ENCODE data around the gene SMIM12.

DNA sequence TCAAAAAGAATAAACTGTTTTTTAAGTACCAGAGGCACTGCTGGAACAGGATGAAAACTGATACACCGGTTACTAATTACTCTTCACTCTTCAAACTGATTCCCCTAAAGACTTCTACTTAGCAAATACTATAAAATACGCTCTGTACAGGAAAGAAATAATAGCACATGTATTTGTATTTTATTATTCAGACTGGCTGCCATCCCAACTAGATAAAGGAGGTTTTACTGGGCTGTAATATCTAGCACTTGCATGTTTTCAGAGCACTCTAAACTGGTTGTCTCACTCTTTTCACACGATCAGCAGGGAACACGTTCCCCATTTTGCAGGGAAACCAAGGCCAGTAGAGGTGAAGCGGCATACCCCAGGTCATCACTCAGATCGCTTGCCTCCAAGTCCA is 9.2 kb downstream of the SMIM12 start:
- TF ChIP-seq, protein P1, sequence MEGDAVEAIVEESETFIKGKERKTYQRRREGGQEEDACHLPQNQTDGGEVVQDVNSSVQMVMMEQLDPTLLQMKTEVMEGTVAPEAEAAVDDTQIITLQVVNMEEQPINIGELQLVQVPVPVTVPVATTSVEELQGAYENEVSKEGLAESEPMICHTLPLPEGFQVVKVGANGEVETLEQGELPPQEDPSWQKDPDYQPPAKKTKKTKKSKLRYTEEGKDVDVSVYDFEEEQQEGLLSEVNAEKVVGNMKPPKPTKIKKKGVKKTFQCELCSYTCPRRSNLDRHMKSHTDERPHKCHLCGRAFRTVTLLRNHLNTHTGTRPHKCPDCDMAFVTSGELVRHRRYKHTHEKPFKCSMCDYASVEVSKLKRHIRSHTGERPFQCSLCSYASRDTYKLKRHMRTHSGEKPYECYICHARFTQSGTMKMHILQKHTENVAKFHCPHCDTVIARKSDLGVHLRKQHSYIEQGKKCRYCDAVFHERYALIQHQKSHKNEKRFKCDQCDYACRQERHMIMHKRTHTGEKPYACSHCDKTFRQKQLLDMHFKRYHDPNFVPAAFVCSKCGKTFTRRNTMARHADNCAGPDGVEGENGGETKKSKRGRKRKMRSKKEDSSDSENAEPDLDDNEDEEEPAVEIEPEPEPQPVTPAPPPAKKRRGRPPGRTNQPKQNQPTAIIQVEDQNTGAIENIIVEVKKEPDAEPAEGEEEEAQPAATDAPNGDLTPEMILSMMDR (IDR thresholded peaks at IDR 0.05), result no peak
- TF ChIP-seq POLR2AphosphoS5 (IDR thresholded peaks at IDR 0.05) (no peak), POLR2A (IDR thresholded peaks at IDR 0.05) (no peak), EP300 (IDR thresholded peaks at IDR 0.05) (no peak)
